Esophagus muscularis mucosa (tissue), 4 donors: ENCODE results near the gene TMEM38A.

Experiments
- EP300 ChIP-seq: sonication (generic); formaldehyde crosslinking; IDR thresholded peaks from one replicate; pipeline ENCODE4 v1.6.1; 2017; ENCODE audit warnings: antibody characterized with exemption
- POLR2A ChIP-seq: fragments of 450-650 bp; IDR thresholded peaks from one replicate; pipeline ENCODE4 v1.6.1; 2017; ENCODE audit warnings: antibody characterized with exemption, moderate library complexity, mild to moderate bottlenecking, low read depth
- TF ChIP-seq, protein P1 (sequence below), 3 experiments: fragments of 200-600 bp in 2 of 3; fragments of 450-650 bp in 1 of 3; sonication (generic) in 2 of 3; IDR thresholded peaks; one replicate each; pipeline ENCODE4 v1.5.1; 2017 to 2019; ENCODE audit warnings: antibody characterized with exemption in 3 of 3, mild to moderate bottlenecking in 2 of 3, moderate library complexity in 1 of 3

DNA sequence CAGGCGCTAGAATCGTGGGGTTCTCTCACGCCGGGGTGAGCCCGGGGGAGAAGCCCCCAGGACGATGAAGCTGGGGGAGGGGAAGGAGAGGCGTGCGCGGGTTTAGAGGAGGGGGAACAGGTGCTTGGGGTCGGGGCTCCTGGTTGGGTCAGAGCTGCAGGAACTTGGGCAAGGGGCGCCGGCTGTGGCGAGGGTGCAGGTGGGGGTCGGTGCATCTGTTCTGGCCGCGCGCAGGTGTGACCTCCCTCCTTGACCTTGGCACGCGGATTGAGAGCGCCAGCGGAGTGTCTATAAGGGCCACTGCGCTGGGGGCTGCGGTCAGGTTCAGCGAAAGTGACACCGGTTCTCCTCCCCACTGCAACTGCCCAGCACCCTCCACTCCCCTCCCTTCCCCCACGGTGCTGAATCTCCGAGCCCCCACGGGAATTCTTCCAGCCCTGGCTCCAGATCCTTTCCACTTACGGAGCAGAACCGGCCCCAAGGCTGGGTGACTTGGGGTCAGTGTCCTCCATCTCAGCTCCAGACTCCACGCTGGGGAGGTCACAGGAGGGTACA is 618 bp downstream of the TMEM38A start:
- TF ChIP-seq, protein P1, sequence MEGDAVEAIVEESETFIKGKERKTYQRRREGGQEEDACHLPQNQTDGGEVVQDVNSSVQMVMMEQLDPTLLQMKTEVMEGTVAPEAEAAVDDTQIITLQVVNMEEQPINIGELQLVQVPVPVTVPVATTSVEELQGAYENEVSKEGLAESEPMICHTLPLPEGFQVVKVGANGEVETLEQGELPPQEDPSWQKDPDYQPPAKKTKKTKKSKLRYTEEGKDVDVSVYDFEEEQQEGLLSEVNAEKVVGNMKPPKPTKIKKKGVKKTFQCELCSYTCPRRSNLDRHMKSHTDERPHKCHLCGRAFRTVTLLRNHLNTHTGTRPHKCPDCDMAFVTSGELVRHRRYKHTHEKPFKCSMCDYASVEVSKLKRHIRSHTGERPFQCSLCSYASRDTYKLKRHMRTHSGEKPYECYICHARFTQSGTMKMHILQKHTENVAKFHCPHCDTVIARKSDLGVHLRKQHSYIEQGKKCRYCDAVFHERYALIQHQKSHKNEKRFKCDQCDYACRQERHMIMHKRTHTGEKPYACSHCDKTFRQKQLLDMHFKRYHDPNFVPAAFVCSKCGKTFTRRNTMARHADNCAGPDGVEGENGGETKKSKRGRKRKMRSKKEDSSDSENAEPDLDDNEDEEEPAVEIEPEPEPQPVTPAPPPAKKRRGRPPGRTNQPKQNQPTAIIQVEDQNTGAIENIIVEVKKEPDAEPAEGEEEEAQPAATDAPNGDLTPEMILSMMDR (IDR thresholded peaks at IDR 0.05), result no peak
- TF ChIP-seq EP300, result no peak
- no peak for TF ChIP-seq POLR2A
